A549 (cell line): Measurements from ENCODE around the gene NLRP3. TPM values are rescaled to one million over a fixed set of nuclear protein-coding genes. Genes with fewer than 3 reads are reported as not detected.

Experiments
- ATAC-seq, 2 experiments: fragments of 200-7000 bp in 1 of 2; fragments of >200 bp in 1 of 2; cut with Nextera tagmentation in 1 of 2; cut with Tn5 transposase in 1 of 2; 3 replicates each; pipeline versions ENCODE4 v1.8.0 to v1.9.1; 2018 to 2020; ENCODE audit warnings: mild to moderate bottlenecking in 1 of 2, moderate library complexity in 1 of 2
- CTCF ChIA-PET: fragments of 300-600 bp; sonication (Branson Sonifier 250); formaldehyde crosslinking; extraction: SDS; loops from one replicate; lab custom pipeline; 2021; ENCODE audit warnings: antibody characterized with exemption, inconsistent platforms; lab: Yijun Ruan, JAX
- POLR2A ChIA-PET: fragments of 350-600 bp; formaldehyde crosslinking; extraction: SDS; loops from one replicate; lab custom pipeline; 2021; ENCODE audit warnings: antibody characterized with exemption, inconsistent platforms; lab: Yijun Ruan, JAX
- DNase-seq, 2 experiments: peaks; one replicate each; pipeline versions ENCODE4 v3.0.0 to v3.0.0-alpha.2; 2011 to 2016; ENCODE audit warnings: low read depth in 1 of 2, low spot score in 1 of 2
- FAIRE-seq: peaks from 2 replicates; lab custom pipeline; 2011; peaks lifted over from hg19 to GRCh38; lab: Jason Lieb, UNC
- H3K27ac ChIP-seq, 2 experiments: fragments of >200 bp; sonication (Bioruptor Twin); formaldehyde crosslinking; 3 replicates each; pipeline ENCODE4 v1.5.1; 2016 to 2017
- H3K4me1 ChIP-seq: fragments of >200 bp; sonication (Bioruptor Twin); formaldehyde crosslinking; 3 replicates; pipeline ENCODE4 v1.6.1; 2016
- H3K4me2 ChIP-seq: fragments of >200 bp; sonication (Bioruptor Twin); formaldehyde crosslinking; 3 replicates; pipeline ENCODE4 v1.6.1; 2016
- H3K4me3 ChIP-seq: fragments of >200 bp; sonication (Bioruptor Twin); formaldehyde crosslinking; 3 replicates; pipeline ENCODE4 v1.5.1; 2016
- H3K9me3 ChIP-seq: fragments of >200 bp; sonication (Bioruptor Twin); formaldehyde crosslinking; 3 replicates; pipeline ENCODE4 v1.6.1; 2016
- CBX8 ChIP-seq: fragments of 200-600 bp; sonication (generic); IDR thresholded peaks from 2 replicates; pipeline ENCODE4 v1.6.1; 2016
- CHD2 ChIP-seq: fragments of 150-350 bp; IDR thresholded peaks from 2 replicates; pipeline ENCODE4 v1.6.1; 2014; ENCODE audit warnings: low read length; ENCODE audit not compliant: partially characterized antibody
- CHD4 ChIP-seq: fragments of 200-600 bp; sonication (generic); IDR thresholded peaks from 2 replicates; pipeline ENCODE4 v1.6.1; 2016; ENCODE audit warnings: antibody characterized with exemption, mild to moderate bottlenecking, borderline replicate concordance
- CTCF ChIP-seq: fragments of >200 bp; sonication (Bioruptor Twin); formaldehyde crosslinking; IDR thresholded peaks from 3 replicates; pipeline ENCODE4 v1.5.1; 2016
- EHMT2 ChIP-seq: fragments of 200-600 bp; sonication (generic); IDR thresholded peaks from 2 replicates; pipeline ENCODE4 v1.6.1; 2016; ENCODE audit warnings: antibody characterized with exemption, low read depth, mild to moderate bottlenecking, moderate library complexity
- EP300 ChIP-seq, 2 experiments: fragments of >200 bp; sonication (Bioruptor Twin); formaldehyde crosslinking; IDR thresholded peaks; 2 replicates in 1 of 2; 3 replicates in 1 of 2; pipeline ENCODE4 v1.6.1; 2016 to 2017
- ESRRA ChIP-seq: fragments of 150-350 bp; IDR thresholded peaks from 2 replicates; pipeline ENCODE4 v1.6.1; 2014; ENCODE audit warnings: mild to moderate bottlenecking, low read length, borderline replicate concordance
- FOSL2 ChIP-seq, 2 experiments: fragments of 450-650 bp in 1 of 2; fragments of >200 bp in 1 of 2; sonication (Bioruptor Twin) in 1 of 2; formaldehyde crosslinking; IDR thresholded peaks; 2 replicates each; pipeline versions ENCODE4 v1.5.0 to v1.6.1; 2016 to 2020; ENCODE audit warnings: mild to moderate bottlenecking in 1 of 2, moderate library complexity in 1 of 2
- FOXS1 ChIP-seq: fragments of 250-450 bp; sonication (Bioruptor Pico); IDR thresholded peaks from 2 replicates; pipeline ENCODE4 v1.5.0; 2020; ENCODE audit warnings: mild to moderate bottlenecking, moderate library complexity
- GATA3 ChIP-seq: IDR thresholded peaks from 2 replicates; pipeline ENCODE4 v1.6.1; 2012; ENCODE audit warnings: borderline replicate concordance
- HDAC2 ChIP-seq: fragments of 200-600 bp; sonication (generic); IDR thresholded peaks from 2 replicates; pipeline ENCODE4 v1.6.1; 2016
- HOXB13 ChIP-seq: fragments of 250-450 bp; sonication (Bioruptor Pico); IDR thresholded peaks from 2 replicates; pipeline ENCODE4 v1.5.0; 2020; ENCODE audit warnings: low read depth, mild to moderate bottlenecking, moderate library complexity
- HOXB5 ChIP-seq: fragments of 250-450 bp; sonication (Bioruptor Pico); IDR thresholded peaks from 2 replicates; pipeline ENCODE4 v1.5.0; 2020; ENCODE audit warnings: mild to moderate bottlenecking, moderate library complexity
- JUNB ChIP-seq: fragments of >200 bp; sonication (Bioruptor Twin); formaldehyde crosslinking; IDR thresholded peaks from 2 replicates; pipeline ENCODE4 v1.6.1; 2016
- MAFK ChIP-seq: fragments of 450-650 bp; IDR thresholded peaks from 2 replicates; pipeline ENCODE4 v1.6.1; 2014; ENCODE audit not compliant: partially characterized antibody
- MAX ChIP-seq: IDR thresholded peaks from 2 replicates; pipeline ENCODE4 v1.6.1; 2012
- MYC ChIP-seq: IDR thresholded peaks from 2 replicates; pipeline ENCODE4 v1.6.1; 2012; ENCODE audit warnings: mild to moderate bottlenecking, inconsistent platforms, low read length, improper control_type of control experiment, borderline replicate concordance
- NPAS2 ChIP-seq: fragments of 250-450 bp; sonication (Bioruptor Pico); IDR thresholded peaks from 2 replicates; pipeline ENCODE4 v1.8.0; 2022; ENCODE audit warnings: mild to moderate bottlenecking, moderate library complexity, borderline replicate concordance
- POLR2AphosphoS2 ChIP-seq: conservative IDR thresholded peaks from 2 replicates; pipeline ENCODE4 v1.6.1; 2012; ENCODE audit warnings: low read length, improper control_type of control experiment, inconsistent platforms
- RARB ChIP-seq: fragments of 250-450 bp; sonication (Bioruptor Pico); IDR thresholded peaks from 2 replicates; pipeline ENCODE4 v1.8.0; 2021; ENCODE audit warnings: mild to moderate bottlenecking, moderate library complexity
- RCOR1 ChIP-seq: fragments of 150-350 bp; IDR thresholded peaks from 2 replicates; pipeline ENCODE4 v1.6.1; 2014; ENCODE audit warnings: antibody characterized with exemption, low read length, low read depth
- RFX5 ChIP-seq: fragments of 450-650 bp; IDR thresholded peaks from 2 replicates; pipeline ENCODE4 v1.7.1; 2014; ENCODE audit warnings: antibody characterized with exemption, mild to moderate bottlenecking, moderate library complexity
- RNF2 ChIP-seq: fragments of 200-600 bp; sonication (generic); IDR thresholded peaks from 2 replicates; pipeline ENCODE4 v1.6.1; 2016; ENCODE audit warnings: low read depth, mild to moderate bottlenecking, antibody characterized with exemption, moderate library complexity, borderline replicate concordance
- SMC3 ChIP-seq: fragments of >200 bp; sonication (Bioruptor Twin); formaldehyde crosslinking; IDR thresholded peaks from 3 replicates; pipeline ENCODE4 v1.6.1; 2018; ENCODE audit warnings: inconsistent platforms
- TFCP2L1 ChIP-seq: fragments of 250-450 bp; sonication (Bioruptor Pico); IDR thresholded peaks from 2 replicates; pipeline ENCODE4 v1.5.0; 2021; ENCODE audit warnings: mild to moderate bottlenecking
- ZSCAN20 ChIP-seq: fragments of 250-450 bp; sonication (Bioruptor Pico); IDR thresholded peaks from 2 replicates; pipeline ENCODE4 v1.8.0; 2022; ENCODE audit warnings: mild to moderate bottlenecking, moderate library complexity
- WGBS: methylation state at CpG from one replicate; pipeline ENCODE4 v1.1.6; 2017; ENCODE audit errors: missing lambda C conversion rate; 5-methylcytosine and 5-hydroxymethylcytosine counted together
- polyA plus RNA-seq, 4 experiments: library from polyadenylated mRNA; depleted of rRNA in 3 of 4; stranded (reverse); fragments of >200 nt; fragmentation: RNase III in 1 of 4; extraction: RNeasy Plus Mini Kit Qiagen cat#74134 plus additional on column Dnase treatment in 1 of 4; gene quantifications; 2 replicates in 3 of 4; 3 replicates in 1 of 4; pipeline ENCODE4 v1.2.3, GENCODE V29; 2011 to 2017
- TF ChIP-seq, protein P1 (sequence below): fragments of >200 bp; sonication (Bioruptor Twin); formaldehyde crosslinking; IDR thresholded peaks from 2 replicates; pipeline ENCODE4 v1.6.1; 2016
- TF ChIP-seq, protein P2 (sequence below): fragments of >200 bp; sonication (Bioruptor Twin); formaldehyde crosslinking; IDR thresholded peaks from 3 replicates; pipeline ENCODE4 v1.6.1; 2016
- TF ChIP-seq, protein P3 (sequence below): fragments of 200-600 bp; sonication (generic); IDR thresholded peaks from 2 replicates; pipeline ENCODE4 v1.6.1; 2016; ENCODE audit warnings: antibody characterized with exemption, mild to moderate bottlenecking, moderate library complexity

The NLRP3 gene
- polyA plus RNA-seq, 2 of the 4 experiments (the other 2 are of a cell fraction) = not detected

DNA sequence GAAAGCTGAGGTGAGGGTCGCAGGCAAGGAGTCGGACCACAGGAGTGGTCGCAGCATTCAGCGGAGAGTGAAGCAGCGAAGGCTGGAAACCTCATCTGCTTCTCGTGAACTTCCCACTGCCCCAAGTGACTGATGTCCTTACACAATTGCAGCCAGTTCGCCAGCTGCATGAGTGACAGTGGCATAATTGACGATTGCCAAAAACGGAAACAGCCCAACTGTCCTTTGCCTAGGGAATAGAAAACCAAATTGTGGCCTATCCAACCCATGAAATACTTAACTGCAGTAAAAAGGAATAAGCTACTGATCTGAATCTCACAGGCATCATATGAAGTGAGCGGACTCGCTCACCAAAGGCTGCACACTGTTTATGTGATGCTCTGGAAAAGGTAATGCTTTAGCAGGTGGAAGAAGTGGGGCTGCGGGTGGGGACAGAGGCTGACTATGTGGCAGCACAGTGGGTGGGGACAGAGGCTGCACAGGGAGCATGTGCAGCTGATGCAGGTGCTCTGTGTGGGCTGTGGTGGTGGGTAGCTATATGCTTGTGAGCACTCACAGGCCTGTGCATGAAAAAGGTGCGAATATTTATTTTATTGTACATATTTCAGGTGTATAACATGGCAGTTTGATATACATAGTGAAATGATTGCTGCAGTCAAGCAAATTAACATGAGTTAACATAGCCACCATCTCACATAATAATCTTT, 4.2 kb upstream of the NLRP3 start:
- H3K4me3 ChIP-seq = no peak overlapping the region
- DNase-seq = no peak
- TF ChIP-seq TFCP2L1 (CRISPR knock-in tag) (no peak), EHMT2 (no peak), RCOR1 (no peak), HOXB13 (CRISPR knock-in tag) (no peak), RARB (CRISPR knock-in tag) (no peak), MYC (no peak), ZSCAN20 (CRISPR knock-in tag) (no peak), POLR2AphosphoS2 (no peak)
- H3K4me2 ChIP-seq = no peak overlapping the region
- no peak for FAIRE-seq
- H3K9me3 ChIP-seq = peaks cover 2% of the 10 kb centered on the region; the same call in 1 of the 3 replicates
- H3K4me1 ChIP-seq = no peaks in the 10 kb centered on the region
- H3K27ac ChIP-seq = no peak overlapping the region
- CTCF ChIA-PET = no interaction called here
- POLR2A ChIA-PET = no interaction called here
- ATAC-seq = no peak
- 28% methylated on average over 13 of the region's 13 CpGs for WGBS

DNA sequence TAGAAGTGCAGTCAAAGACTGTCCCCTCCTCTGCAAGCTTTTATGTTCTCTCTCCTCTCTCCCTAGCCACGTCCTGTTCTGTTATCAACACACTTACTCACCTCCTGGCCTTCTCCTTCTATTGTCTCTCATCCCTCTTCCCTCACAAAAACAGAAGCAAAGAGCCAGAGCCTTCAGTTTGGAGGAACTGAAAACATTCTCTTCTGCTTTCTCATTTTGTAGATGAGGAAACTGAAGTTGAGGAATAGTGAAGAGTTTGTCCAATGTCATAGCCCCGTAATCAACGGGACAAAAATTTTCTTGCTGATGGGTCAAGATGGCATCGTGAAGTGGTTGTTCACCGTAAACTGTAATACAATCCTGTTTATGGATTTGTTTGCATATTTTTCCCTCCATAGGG, 1.9 kb downstream of the NLRP3 start:
- H3K4me3 ChIP-seq = no peak overlapping the region
- H3K4me2 ChIP-seq = no peak overlapping the region
- ATAC-seq = no peak
- TF ChIP-seq JUNB = no peak
- no peak for TF ChIP-seq CTCF
- TF ChIP-seq EP300 (IDR thresholded peaks at IDR 0.05) = no peak
- TF ChIP-seq CHD4 = no peak
- TF ChIP-seq NPAS2 (CRISPR knock-in tag) = no peak
- TF ChIP-seq, protein P1, sequence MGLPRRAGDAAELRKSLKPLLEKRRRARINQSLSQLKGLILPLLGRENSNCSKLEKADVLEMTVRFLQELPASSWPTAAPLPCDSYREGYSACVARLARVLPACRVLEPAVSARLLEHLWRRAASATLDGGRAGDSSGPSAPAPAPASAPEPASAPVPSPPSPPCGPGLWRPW = no peak
- TF ChIP-seq RNF2 = no peak
- TF ChIP-seq MAFK = no peak
- no peak for TF ChIP-seq RFX5
- no peaks in the 10 kb centered on the region for H3K4me1 ChIP-seq
- CTCF ChIA-PET = no interaction called here
- no peak overlapping the region for H3K27ac ChIP-seq
- WGBS = 31% methylated on average over 5 of the region's 5 CpGs
- FAIRE-seq = no peak
- no peak for DNase-seq
- POLR2A ChIA-PET = no interaction called here
- H3K9me3 ChIP-seq = no peaks in the 10 kb centered on the region; the same call in 2 of the 3 replicates

GRCh38 chr1:247419336-247419735, 3.4 kb downstream of the NLRP3 start:
- no peak for DNase-seq
- H3K4me1 ChIP-seq = no peaks in the 10 kb centered on the region
- no peak overlapping the region for H3K4me2 ChIP-seq
- H3K27ac ChIP-seq = no peak overlapping the region
- H3K4me3 ChIP-seq = no peak overlapping the region
- CTCF ChIA-PET = no interaction called here
- H3K9me3 ChIP-seq = no peaks in the 10 kb centered on the region; the same call in 2 of the 3 replicates
- POLR2A ChIA-PET = no interaction called here
- WGBS = 65% methylated on average over 9 of the region's 9 CpGs
- FAIRE-seq = no peak
- no peak for ATAC-seq
- TF ChIP-seq HOXB5 (CRISPR knock-in tag) = no peak
- TF ChIP-seq GATA3 = no peak
- no peak for TF ChIP-seq RNF2
- TF ChIP-seq ESRRA = no peak
- TF ChIP-seq HDAC2 = no peak
- TF ChIP-seq, protein P2, sequence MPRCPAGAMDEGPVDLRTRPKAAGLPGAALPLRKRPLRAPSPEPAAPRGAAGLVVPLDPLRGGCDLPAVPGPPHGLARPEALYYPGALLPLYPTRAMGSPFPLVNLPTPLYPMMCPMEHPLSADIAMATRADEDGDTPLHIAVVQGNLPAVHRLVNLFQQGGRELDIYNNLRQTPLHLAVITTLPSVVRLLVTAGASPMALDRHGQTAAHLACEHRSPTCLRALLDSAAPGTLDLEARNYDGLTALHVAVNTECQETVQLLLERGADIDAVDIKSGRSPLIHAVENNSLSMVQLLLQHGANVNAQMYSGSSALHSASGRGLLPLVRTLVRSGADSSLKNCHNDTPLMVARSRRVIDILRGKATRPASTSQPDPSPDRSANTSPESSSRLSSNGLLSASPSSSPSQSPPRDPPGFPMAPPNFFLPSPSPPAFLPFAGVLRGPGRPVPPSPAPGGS = no peak
- no peak for TF ChIP-seq MAX
- TF ChIP-seq CBX8 = no peak
- TF ChIP-seq FOXS1 (CRISPR knock-in tag) = no peak
- no peak for TF ChIP-seq FOSL2 (IDR thresholded peaks at IDR 0.05)
- TF ChIP-seq FOSL2 (CRISPR knock-in tag; IDR thresholded peaks at IDR 0.05) = no peak
- TF ChIP-seq RFX5 = no peak
- no peak for TF ChIP-seq SMC3
- TF ChIP-seq, protein P3, sequence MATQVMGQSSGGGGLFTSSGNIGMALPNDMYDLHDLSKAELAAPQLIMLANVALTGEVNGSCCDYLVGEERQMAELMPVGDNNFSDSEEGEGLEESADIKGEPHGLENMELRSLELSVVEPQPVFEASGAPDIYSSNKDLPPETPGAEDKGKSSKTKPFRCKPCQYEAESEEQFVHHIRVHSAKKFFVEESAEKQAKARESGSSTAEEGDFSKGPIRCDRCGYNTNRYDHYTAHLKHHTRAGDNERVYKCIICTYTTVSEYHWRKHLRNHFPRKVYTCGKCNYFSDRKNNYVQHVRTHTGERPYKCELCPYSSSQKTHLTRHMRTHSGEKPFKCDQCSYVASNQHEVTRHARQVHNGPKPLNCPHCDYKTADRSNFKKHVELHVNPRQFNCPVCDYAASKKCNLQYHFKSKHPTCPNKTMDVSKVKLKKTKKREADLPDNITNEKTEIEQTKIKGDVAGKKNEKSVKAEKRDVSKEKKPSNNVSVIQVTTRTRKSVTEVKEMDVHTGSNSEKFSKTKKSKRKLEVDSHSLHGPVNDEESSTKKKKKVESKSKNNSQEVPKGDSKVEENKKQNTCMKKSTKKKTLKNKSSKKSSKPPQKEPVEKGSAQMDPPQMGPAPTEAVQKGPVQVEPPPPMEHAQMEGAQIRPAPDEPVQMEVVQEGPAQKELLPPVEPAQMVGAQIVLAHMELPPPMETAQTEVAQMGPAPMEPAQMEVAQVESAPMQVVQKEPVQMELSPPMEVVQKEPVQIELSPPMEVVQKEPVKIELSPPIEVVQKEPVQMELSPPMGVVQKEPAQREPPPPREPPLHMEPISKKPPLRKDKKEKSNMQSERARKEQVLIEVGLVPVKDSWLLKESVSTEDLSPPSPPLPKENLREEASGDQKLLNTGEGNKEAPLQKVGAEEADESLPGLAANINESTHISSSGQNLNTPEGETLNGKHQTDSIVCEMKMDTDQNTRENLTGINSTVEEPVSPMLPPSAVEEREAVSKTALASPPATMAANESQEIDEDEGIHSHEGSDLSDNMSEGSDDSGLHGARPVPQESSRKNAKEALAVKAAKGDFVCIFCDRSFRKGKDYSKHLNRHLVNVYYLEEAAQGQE = no peak
- TF ChIP-seq NPAS2 (CRISPR knock-in tag) = no peak
- TF ChIP-seq CHD2 = no peak
